Erythroblast (primary cell): ENCODE measurements around the gene SNX7.

Experiments
- DNase-seq, 2 experiments: peaks; one replicate each; lab custom pipeline; 2025; lab: John Stamatoyannopoulos, UW
- GATA1 ChIP-seq: IDR thresholded peaks from 2 replicates; pipeline ENCODE4 v1.6.1; 2011; ENCODE audit warnings: low read depth, mild to moderate bottlenecking, control low read depth, low read length, moderate library complexity
- POLR2A ChIP-seq: IDR thresholded peaks from 2 replicates; pipeline ENCODE4 v1.6.1; 2011; ENCODE audit warnings: mild to moderate bottlenecking, low read length

SNX7 gene, protein sequence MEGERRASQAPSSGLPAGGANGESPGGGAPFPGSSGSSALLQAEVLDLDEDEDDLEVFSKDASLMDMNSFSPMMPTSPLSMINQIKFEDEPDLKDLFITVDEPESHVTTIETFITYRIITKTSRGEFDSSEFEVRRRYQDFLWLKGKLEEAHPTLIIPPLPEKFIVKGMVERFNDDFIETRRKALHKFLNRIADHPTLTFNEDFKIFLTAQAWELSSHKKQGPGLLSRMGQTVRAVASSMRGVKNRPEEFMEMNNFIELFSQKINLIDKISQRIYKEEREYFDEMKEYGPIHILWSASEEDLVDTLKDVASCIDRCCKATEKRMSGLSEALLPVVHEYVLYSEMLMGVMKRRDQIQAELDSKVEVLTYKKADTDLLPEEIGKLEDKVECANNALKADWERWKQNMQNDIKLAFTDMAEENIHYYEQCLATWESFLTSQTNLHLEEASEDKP

DNA sequence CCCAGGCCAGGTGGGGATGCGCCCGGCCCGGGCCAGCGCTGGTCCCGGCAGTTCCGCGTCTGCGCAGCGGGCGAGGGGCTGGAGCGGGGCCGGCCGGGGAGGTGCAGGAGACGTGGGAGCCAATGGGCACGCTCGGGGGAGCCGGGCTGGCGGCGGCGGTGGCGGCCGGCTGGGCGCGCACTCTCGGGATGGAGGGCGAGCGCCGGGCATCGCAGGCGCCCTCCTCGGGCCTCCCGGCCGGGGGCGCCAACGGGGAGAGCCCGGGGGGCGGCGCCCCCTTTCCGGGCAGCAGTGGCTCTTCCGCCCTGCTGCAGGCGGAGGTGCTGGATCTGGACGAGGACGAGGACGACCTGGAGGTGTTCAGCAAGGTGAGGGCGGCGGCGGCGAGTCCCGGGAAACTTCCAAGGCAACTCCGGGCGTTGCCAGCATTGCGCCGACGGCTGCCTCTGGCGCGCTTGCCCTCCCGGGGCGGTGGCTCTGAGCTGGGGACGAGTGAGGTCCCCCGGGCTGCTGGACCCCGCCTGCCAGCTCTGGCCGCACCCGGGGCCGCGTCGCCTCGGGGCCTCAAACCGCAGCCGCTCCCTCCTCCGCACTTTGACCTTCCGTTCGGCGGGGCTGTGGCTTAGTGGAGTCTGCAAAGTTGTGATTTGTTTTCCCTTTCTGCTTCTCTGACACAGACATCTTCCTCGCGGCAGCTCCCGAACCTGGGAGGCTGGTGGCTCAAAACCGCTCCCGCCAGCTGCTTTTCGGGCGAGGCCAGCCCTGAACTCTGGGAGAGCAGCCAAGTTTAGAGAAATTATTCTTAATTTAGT, at the start of gene SNX7:
Gene SNX7 (plus strand): TSS at position 178 of the 812 bp plus-strand sequence. CDS start 11 bp downstream, at position 189.
- DNase-seq, result no peak
- TF ChIP-seq GATA1, result no peak
- no peak for TF ChIP-seq POLR2A

DNA sequence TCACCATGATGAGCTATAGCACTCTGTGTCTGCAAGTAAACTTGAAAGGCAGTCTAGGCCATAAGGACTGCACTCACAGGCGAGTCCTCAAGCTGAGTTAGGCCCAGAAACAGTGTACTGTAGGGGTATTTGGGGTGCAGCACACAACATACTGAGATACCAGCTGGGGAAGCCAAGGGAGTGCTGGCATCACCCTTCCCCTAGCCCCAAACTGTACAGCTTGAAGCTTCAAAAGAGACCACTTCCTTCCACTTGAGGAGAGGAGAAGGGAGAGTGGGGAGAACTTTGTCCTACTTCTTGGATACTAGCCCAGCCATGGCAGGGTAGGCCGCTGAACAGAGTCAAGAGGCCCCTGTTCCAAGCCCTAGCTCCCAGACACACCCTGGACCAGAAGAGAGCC, 24.2 kb upstream of the SNX7 start:
- no peak for TF ChIP-seq POLR2A
- no peak for TF ChIP-seq GATA1
- DNase-seq, result no peak

DNA sequence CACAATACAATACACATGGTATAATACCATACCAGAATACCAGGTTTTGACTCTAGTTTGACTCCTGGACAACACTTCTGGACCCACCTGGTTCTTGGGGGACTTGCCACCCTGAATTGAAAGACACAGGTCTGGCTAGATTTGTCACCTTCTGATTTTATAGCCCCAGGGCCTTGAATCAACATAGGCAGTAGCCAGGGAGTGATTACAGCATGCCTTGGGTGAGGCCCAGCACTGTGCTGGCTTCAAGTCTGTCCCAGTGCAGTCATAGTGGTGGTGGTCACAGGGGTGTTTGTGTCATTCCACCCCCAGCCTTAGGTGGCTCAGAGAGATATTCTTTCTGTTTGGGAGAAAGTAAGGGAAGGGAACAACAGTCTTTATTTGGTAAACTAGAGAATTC, 23.3 kb upstream of the SNX7 start:
- TF ChIP-seq GATA1 (no peak), POLR2A (no peak)
- no peak for DNase-seq

DNA sequence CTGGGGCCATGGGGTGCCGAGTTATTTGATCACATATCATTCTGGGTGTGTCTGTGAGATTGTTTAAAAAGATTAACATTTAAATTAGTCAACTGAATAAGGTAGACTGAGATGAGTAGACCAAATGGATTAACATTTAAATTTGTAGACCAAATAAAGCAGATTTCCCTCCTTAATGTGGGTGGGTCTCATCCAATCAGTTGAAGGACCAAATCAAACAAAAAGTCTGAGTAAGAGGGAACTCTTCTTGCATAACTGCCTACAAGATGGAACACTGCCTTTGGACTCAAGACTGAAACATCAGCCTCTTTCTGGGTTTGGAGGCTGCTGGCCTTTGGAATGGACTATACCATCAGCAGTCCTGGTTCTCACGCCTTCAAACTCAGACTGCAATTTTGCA, 17.0 kb upstream of the SNX7 start:
- TF ChIP-seq GATA1 (no peak), POLR2A (no peak)
- DNase-seq, result no peak

DNA sequence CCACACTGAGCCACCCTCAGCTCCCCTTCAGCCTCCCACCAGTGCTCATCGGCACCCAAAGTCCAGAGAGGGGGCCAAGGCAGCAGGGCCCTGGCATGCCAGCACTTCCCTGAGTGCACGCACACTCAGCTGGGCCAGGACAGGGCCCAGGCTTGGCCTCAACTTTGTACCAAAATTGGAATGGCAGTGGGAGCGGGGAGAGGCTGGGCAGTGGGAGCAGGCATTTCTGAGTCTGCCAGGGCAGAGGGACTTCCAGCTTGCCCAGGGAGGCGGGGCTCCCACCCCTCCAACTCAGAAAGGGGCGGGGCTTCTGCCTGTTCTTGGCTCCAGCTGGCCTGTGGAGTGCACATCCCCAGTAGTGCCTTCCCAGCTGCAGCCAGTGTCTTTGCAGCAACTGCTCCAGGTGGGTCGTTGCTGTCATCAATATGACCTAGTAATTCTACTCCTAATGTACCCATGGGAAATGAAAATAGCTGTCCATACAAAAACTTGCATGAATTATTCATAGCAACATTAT, 10.3 kb upstream of the SNX7 start:
- TF ChIP-seq POLR2A (no peak), GATA1 (no peak)
- DNase-seq, result no peak

DNA sequence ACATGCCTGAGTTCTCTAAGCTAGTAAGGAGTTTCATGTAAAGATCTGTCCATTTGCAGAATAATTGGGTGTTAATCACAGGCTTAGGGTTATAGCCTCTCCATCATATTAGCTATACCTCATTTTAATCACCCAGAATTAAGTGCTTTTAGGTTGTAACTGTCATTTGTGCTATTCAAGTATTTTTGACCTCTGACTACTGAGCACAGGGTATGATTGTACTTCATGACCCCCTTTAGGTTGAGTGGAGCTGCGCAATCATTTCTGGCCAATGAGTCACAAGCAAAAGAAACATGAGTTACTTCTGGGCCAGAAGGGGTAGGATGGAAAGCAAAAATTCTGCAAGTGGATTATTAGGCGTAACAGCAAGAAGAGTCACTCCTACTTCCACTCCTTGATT, 8.4 kb upstream of the SNX7 start:
- TF ChIP-seq POLR2A, result no peak
- TF ChIP-seq GATA1, result no peak
- DNase-seq, result no peak

DNA sequence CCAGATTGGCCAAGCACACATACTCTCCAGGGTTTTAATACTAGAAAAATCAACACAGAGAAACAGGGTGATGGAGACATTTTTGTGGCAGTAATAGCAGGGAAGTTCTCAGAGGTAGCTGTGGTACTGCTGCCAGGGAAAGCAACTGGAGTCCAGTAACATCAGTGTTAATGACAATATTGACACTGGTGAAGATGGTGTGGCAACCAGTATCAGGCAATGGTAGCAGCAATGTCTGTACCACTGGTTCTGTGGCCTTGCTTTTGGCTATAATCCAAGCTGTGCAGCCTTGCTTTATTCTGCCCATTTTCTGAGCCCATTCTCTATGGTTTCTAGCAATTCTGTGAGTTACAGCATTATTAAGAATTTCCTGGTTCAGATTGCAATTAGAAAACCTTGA, 1.6 kb upstream of the SNX7 start:
- DNase-seq, result no peak
- TF ChIP-seq POLR2A, result no peak
- TF ChIP-seq GATA1, result no peak

DNA sequence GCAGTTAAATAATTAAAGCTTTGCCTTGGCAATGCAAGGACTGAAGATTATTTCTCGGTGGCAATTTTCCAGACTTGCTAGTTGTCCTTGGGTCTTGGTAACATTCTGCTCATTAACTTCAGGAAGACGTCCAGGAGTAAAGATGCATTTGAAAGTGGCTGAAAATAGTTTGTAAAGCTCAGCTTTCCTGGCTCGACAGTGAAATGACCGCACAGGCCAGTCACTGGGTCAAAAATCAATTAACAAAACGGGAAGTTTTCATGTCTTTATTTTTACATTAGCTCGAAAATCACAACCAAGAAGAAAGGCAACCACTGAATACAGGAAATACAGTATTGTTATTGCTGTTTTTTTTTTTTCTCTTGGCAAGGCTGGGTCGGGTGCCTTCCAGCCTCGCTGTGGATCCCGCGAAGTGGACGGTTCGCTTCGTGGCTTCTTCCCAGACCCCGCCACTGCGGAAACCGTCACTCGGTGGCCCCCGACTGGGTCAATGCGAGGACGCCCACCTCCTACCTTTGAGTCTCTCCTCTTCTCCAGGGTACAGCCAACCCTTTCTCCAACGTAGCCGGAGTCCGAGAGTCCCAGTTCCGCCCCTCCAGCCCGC, 479 bp upstream of the SNX7 start:
- TF ChIP-seq GATA1 (no peak), POLR2A (no peak)
- no peak for DNase-seq

DNA sequence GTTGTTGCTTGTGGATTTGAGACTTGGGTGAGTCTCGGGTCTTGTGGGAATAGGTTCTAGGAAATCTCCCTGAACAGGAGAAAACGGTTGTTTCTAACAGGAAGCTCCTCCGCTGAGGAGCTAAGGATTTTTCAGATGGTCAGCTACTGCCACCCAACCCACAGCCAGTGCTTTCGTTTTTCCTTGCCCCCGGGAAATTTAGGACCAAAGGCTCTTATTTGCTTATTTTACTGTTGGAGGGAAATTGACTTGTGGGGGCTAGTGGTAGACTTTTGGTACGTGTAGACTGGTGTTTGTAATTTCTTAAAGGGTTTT, 792 bp downstream of the SNX7 start:
- no peak for DNase-seq
- TF ChIP-seq POLR2A, result no peak
- no peak for TF ChIP-seq GATA1

DNA sequence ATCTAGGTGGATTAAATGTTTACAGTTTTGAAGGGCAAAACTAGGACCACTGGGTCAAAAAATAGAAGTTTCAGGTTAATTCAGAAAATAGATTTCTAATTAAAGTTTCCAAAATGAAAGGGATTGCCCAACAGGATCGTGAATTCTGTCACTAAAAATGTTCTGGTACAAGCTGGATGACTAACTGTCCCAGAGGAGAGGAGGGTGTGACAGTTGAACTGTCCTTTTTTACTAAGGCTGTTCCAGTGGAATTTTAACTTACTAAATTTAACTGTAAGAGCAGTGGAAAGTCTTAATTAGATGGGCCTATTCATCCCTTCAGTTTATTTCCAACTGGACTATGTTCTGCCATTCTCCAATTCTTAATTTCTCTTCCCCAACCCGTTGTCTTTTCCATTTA, 7.2 kb downstream of the SNX7 start:
- no peak for TF ChIP-seq GATA1
- TF ChIP-seq POLR2A, result no peak
- no peak for DNase-seq

DNA sequence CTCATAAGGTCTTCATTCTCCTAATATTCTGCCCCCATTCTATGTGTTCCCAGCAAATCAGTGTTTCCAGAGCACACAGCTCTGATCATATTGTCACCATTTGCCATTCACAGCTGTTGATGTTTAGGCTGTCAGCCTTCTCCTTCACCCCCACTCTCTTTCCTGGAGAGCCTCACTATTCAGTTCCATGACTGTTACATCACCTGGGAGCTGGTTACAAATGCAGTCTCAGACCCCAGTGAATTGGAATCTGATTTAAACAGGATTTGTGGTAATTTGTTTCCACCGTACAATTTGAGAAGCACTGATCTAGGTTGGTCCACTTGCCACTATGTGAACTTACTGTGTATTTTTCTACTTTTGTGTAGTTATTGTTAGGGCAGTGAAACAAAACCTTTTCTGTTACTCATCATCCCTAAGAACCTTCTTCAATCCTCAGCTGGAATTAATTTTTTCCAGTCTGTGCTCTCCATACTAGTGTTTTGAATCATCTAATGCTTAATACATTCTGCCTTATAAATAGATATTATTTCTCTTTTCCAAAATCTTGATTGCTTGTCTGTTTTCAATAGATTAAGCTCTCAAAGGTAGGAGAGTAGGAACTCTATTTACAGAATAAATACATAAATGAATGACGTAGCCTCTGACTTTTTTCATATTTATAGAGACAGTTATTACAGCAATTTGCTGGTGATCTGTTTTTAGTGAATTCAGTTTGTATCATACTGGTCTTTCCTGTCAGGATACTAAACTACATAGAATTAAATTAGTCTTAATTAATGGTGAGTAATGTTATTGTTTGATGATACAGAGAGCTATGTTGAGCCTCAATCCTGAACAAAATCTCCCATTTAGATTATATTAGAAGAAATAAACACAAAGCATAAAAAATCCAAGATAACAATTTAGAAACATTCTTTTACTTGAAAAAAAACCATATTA, 8.1 kb downstream of the SNX7 start:
- TF ChIP-seq GATA1 (no peak), POLR2A (no peak)
- DNase-seq, result no peak

DNA sequence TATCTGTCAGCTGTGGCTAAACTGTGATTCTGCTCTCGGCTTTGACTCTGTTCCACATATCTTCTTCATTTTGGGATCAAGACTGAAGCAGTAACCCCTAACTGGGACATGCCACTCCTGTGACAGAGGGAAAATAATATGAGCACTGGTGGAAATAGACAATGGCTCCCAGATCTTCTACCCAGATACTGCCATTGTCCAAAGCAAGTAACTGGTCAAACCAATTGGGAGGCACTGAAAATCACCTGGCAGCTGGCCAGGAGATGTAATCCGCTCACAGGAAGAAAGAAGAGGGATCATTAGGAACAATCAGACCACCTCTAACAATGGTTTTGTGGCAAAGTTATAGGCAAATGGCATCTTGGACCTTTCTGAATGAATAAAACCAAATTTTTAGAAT, 10.7 kb downstream of the SNX7 start:
- TF ChIP-seq GATA1 (no peak), POLR2A (no peak)
- no peak for DNase-seq

DNA sequence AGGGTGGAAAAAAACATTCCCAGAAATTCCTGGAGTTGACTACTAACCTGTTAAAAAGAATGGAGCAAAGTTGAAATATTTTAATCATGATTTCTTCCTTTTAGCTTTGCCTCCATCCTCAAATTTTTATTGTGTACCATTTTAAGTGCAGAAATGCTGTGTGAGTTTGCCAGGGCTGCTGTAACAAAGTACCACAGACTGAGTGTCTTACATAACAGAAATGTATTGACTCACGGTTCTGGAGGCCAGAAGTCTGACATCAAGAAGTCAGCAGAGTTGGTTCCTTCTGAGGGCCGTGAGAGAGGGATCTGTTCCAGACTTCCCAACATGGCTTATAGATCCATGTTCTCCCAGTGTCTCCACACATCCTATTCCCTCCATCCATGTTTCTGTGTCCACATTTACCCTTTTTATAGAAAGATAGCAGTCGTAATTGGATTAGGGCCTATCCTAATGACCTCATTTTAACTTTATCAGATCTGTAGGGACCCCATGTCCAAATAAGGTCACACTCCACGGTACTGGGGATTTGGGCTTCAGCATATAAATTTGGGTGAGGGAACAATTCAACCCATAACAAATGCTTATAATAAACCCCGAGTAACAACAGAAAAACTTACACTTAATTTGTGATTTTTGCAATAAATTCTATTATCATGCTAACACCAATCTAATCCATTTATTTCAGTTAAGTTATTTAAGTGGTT, 12.7 kb downstream of the SNX7 start:
- no peak for TF ChIP-seq GATA1
- TF ChIP-seq POLR2A, result no peak
- DNase-seq, result no peak
